Neutrophil (primary cell): ENCODE measurements around the gene ZFAND3.

Experiments used
- H3K27ac ChIP-seq: fragments of 200-600 bp; sonication (generic); 2 replicates; pipeline ENCODE4 v1.5.1; 2016; ENCODE audit warnings: mild to moderate bottlenecking, moderate library complexity
- H3K27me3 ChIP-seq: fragments of 200-600 bp; sonication (generic); 2 replicates; pipeline ENCODE4 v1.6.0; 2016; ENCODE audit warnings: mild to moderate bottlenecking
- H3K36me3 ChIP-seq: fragments of 200-600 bp; sonication (generic); 2 replicates; pipeline ENCODE4 v1.5.1; 2017
- H3K4me1 ChIP-seq, 2 experiments: fragments of 200-600 bp in 1 of 2; sonication (generic) in 1 of 2; 1 replicate in 1 of 2; 2 replicates in 1 of 2; pipeline versions ENCODE4 v1.5.1 to v1.6.1; 2013 to 2016; ENCODE audit warnings: low read depth in 1 of 2, low read length in 1 of 2, mild to moderate bottlenecking in 1 of 2, moderate library complexity in 1 of 2; ENCODE audit not compliant: control insufficient read depth in 1 of 2, insufficient read depth in 1 of 2
- H3K4me3 ChIP-seq, 2 experiments: fragments of 200-600 bp in 1 of 2; sonication (generic) in 1 of 2; 1 replicate in 1 of 2; 2 replicates in 1 of 2; pipeline ENCODE4 v1.5.1; 2013 to 2016; ENCODE audit warnings: low read depth in 1 of 2, low read length in 1 of 2, mild to moderate bottlenecking in 1 of 2, moderate library complexity in 1 of 2
- H3K9me3 ChIP-seq: fragments of 200-600 bp; sonication (generic); 2 replicates; pipeline ENCODE4 v1.5.1; 2016
- TF ChIP-seq, protein P1 (sequence below): fragments of 200-600 bp; sonication (generic); IDR thresholded peaks from 2 replicates; pipeline ENCODE4 v1.5.1; 2016; ENCODE audit warnings: antibody characterized with exemption

Gene ZFAND3

DNA sequence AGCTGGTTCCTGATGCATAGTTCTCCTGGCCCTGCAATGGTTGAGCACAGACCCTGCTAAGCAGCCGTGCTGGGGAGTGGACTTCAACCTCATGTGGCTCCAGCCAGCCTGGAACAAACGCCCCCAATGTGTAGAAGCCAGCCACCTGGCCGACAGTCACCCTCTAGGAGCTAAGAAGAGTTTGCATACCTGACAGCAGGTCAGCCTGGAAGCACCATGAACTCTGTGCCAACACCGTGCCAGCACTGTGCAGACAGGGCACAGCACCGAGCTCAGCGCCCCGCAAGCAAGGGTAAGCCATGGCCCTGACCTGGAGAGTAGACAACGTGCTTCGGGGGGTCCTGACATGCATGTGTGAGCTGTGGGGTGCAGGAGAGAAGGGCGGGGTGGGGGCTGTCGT, 356.3 kb downstream of the ZFAND3 start:
- Histone ChIP-seq H3K4me3 (no peak overlapping the region), H3K27me3 (no peaks in the 10 kb centered on the region), H3K4me1 (no peaks in the 10 kb centered on the region), H3K27ac (no peak overlapping the region), H3K36me3 (peaks cover 16% of the 10 kb centered on the region), H3K9me3 (no peaks in the 10 kb centered on the region)
- TF ChIP-seq, protein P1, sequence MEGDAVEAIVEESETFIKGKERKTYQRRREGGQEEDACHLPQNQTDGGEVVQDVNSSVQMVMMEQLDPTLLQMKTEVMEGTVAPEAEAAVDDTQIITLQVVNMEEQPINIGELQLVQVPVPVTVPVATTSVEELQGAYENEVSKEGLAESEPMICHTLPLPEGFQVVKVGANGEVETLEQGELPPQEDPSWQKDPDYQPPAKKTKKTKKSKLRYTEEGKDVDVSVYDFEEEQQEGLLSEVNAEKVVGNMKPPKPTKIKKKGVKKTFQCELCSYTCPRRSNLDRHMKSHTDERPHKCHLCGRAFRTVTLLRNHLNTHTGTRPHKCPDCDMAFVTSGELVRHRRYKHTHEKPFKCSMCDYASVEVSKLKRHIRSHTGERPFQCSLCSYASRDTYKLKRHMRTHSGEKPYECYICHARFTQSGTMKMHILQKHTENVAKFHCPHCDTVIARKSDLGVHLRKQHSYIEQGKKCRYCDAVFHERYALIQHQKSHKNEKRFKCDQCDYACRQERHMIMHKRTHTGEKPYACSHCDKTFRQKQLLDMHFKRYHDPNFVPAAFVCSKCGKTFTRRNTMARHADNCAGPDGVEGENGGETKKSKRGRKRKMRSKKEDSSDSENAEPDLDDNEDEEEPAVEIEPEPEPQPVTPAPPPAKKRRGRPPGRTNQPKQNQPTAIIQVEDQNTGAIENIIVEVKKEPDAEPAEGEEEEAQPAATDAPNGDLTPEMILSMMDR = no peak

DNA sequence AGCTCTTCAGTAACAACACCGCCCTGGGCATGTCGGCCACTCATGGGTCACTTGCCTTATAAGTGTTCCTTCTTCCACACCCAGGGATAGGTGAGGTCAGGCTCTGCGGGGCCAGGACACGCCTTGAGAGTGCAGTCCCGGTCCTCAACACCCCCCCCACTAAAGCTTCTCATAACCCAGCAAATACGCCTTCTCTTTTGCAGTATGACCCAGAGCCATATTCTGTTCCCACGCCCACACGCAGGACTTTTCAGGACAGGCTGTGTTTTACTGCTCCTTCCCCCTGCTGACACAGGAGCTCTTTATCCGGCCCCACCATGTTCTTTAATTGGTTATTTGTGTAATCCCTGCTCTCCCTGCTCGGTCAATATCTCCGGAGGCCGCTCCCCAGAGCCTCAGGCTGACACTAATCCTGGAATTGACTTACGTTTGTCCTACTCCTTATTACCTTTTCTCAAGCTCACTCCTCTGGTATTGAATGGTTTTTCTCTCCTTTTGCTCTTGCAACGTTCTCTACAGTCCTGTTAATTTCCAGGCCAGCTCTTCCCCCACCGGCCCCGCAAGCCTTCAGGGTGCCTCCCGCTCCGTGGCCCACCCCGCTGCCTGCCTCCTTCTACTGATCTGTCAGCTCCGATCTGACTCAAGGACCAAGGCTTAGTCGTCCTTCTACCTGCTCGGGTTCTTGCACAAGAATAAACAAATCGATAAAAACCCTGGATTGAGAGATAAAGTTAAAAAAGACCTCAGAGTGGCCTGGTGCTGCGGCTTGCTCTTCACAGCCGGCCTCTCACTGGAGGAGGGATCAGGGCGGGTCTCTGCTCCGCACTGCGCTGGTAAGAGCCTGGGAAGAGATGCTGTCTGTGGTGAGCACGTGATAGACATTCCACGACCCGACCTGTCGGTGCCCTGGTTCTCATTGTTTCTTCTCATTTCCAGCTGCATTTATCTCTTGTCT, 357.5 kb downstream of the ZFAND3 start:
- Histone ChIP-seq H3K4me1 (no peaks in the 10 kb centered on the region), H3K9me3 (no peaks in the 10 kb centered on the region), H3K27me3 (no peaks in the 10 kb centered on the region), H3K36me3 (peaks cover 16% of the 10 kb centered on the region), H3K27ac (no peak overlapping the region), H3K4me3 (no peak overlapping the region)
- TF ChIP-seq, protein P1 = no peak

GRCh38 chr6:38177882-38178583, 358.5 kb downstream of the ZFAND3 start:
- TF ChIP-seq, protein P1 = no peak
- no peak overlapping the region for H3K27ac ChIP-seq
- no peaks in the 10 kb centered on the region for H3K9me3 ChIP-seq
- H3K27me3 ChIP-seq = no peaks in the 10 kb centered on the region
- H3K4me3 ChIP-seq = no peak overlapping the region
- peaks cover 16% of the 10 kb centered on the region for H3K36me3 ChIP-seq
- H3K4me1 ChIP-seq = no peaks in the 10 kb centered on the region

GRCh38 chr6:38178584-38178886, 359.0 kb downstream of the ZFAND3 start:
- H3K27ac ChIP-seq = no peak overlapping the region
- no peaks in the 10 kb centered on the region for H3K4me1 ChIP-seq
- H3K9me3 ChIP-seq = no peaks in the 10 kb centered on the region
- TF ChIP-seq, protein P1 = no peak
- H3K4me3 ChIP-seq = no peak overlapping the region
- peaks cover 16% of the 10 kb centered on the region for H3K36me3 ChIP-seq
- H3K27me3 ChIP-seq = no peaks in the 10 kb centered on the region

- peaks cover 8% of the 10 kb centered on the region for H3K36me3 ChIP-seq
- no peaks in the 10 kb centered on the region for H3K4me1 ChIP-seq
- no peaks in the 10 kb centered on the region for H3K9me3 ChIP-seq
- TF ChIP-seq, protein P1 = no peak
- H3K4me3 ChIP-seq = no peak overlapping the region
- no peaks in the 10 kb centered on the region for H3K27me3 ChIP-seq
- no peak overlapping the region for H3K27ac ChIP-seq
Observed at GRCh38 chr6:38179300-38179699, 359.8 kb downstream of the ZFAND3 start.
